C4-2B (cell line): ENCODE data around the gene B3GALT5.

Source experiments
- ZFX ChIP-seq: fragments of 450-650 bp; IDR thresholded peaks from 2 replicates; pipeline ENCODE4 v1.6.1; 2017
- TF ChIP-seq, protein P1 (sequence below): fragments of 450-650 bp; conservative IDR thresholded peaks from 2 replicates; pipeline ENCODE4 v1.5.1; 2017; ENCODE audit warnings: mild to moderate bottlenecking

DNA sequence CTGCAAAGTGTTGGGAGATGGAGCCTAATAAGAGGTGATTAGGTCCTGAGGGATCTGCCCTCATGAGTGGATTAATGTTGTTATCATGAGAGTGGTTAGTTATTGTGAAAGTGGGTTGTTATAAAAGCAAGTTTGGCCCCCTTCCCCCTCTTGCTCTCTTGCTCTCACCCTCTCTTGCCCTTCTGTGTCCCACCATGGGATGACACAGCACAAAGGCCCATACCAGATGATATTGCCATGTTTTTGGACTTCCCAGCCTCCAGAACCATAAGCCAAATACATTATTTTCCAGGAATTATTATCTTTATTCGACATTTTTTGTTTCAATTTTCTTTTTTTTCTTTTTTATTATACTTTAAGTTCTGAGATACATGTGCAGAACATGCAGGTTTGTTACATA, 90.8 kb downstream of the B3GALT5 start:
- TF ChIP-seq, protein P1, sequence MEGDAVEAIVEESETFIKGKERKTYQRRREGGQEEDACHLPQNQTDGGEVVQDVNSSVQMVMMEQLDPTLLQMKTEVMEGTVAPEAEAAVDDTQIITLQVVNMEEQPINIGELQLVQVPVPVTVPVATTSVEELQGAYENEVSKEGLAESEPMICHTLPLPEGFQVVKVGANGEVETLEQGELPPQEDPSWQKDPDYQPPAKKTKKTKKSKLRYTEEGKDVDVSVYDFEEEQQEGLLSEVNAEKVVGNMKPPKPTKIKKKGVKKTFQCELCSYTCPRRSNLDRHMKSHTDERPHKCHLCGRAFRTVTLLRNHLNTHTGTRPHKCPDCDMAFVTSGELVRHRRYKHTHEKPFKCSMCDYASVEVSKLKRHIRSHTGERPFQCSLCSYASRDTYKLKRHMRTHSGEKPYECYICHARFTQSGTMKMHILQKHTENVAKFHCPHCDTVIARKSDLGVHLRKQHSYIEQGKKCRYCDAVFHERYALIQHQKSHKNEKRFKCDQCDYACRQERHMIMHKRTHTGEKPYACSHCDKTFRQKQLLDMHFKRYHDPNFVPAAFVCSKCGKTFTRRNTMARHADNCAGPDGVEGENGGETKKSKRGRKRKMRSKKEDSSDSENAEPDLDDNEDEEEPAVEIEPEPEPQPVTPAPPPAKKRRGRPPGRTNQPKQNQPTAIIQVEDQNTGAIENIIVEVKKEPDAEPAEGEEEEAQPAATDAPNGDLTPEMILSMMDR = no peak
- no peak for TF ChIP-seq ZFX
